ENCODE data around the gene REX1BD. TPM values are rescaled to one million over a fixed set of nuclear protein-coding genes. Genes with fewer than 3 reads are reported as not detected.

REX1BD gene
- total and polyA plus RNA-seq, 2 donors (not counting 1 experiment from before 2014, with no cell fraction given): 90.9 to 164 TPM

GRCh38 chr19:18542941-18543813 is 45.4 kb upstream of the REX1BD start, which contains the start of gene FKBP8:
Gene FKBP8, minus strand, starts transcription at chr19:18543573. Its CDS starts 1,603 bp downstream, at chr19:18541970.
- Histone ChIP-seq H4K20me1 (ENCODE audit: control insufficient read depth, insufficient read depth, low read length, poor library complexity, severe bottlenecking) (no peaks in the 10 kb centered on the region), H3K36me3 (replicated peaks in 1 of 2; ENCODE audit: control extremely low read depth in 1 of 2, control insufficient read depth in 1 of 2, extremely low read depth in 1 of 2, insufficient read depth in 2 of 2, low read length in 1 of 2) (peaks cover 0 to 21% of the 10 kb centered on the region in 2 experiments), H3K4me3 (ENCODE audit: control extremely low read depth in 1 of 5, extremely low read depth in 1 of 5, insufficient read depth in 1 of 5, low read depth in 2 of 5, low read length in 4 of 5) (peak within 1 kb of the TSS; percentile 51 to 76 (median 68)), H3K79me2 (ENCODE audit: control insufficient read depth, insufficient read depth, low read length) (peaks cover 20% of the 10 kb centered on the region), H3K4me2 (replicated peaks; ENCODE audit: low read depth, low read length, poor library complexity, severe bottlenecking) (peak within 1 kb of the TSS; percentile 91), H3K27ac (ENCODE audit: low read length in 2 of 2) (peak within 1 kb of the TSS; percentile 54 to 64), H3K9me3 (ENCODE audit: control extremely low read depth in 1 of 3, control insufficient read depth in 2 of 3, insufficient read depth in 1 of 3, low read length in 2 of 3) (no peaks in the 10 kb centered on the region), H3K9ac (ENCODE audit: low read length) (peak within 1 kb of the TSS; percentile 69), H2AFZ (ENCODE audit: insufficient read depth, low read depth, low read length, poor library complexity, severe bottlenecking) (peak within 1 kb of the TSS; percentile 83), H3K4me1 (ENCODE audit: control insufficient read depth in 2 of 2, insufficient read depth in 2 of 2, low read length in 2 of 2) (peaks cover 14 to 20% of the 10 kb centered on the region in 2 donors), H3K27me3 (replicated peaks in 1 of 4; ENCODE audit: control extremely low read depth in 1 of 4, control insufficient read depth in 3 of 4, insufficient read depth in 4 of 4, low read length in 3 of 4) (no peaks in the 10 kb centered on the region)
- ATAC-seq (ENCODE audit: low read depth): peak; percentile 98
- POLR2A ChIA-PET: interaction anchor here (0.6 to 3.4 kb wide), 8 partner anchors 14 to 1016 kb away, joined by 3 to 32 read pairs (median 7); partner anchors contain the start of genes ELL, KXD1, REX1BD and UBA52
- CTCF ChIA-PET: interaction anchor here (0.5 to 2.0 kb wide), 2 partner anchors 14 to 44 kb away, joined by 3 to 11 read pairs; partner anchors contain the start of gene KXD1
- H3K27me3 Mint-ChIP-seq: no peaks in the 10 kb centered on the region
- peak within 1 kb of the TSS; percentile 96 for H3K27ac Mint-ChIP-seq
- WGBS (ENCODE audit: insufficient coverage): under 1% methylated on average over 63 of the region's 86 CpGs
- peaks cover 20% of the 10 kb centered on the region for H3K4me1 Mint-ChIP-seq
- peak; percentile 92 for DNase-seq
- peak within 1 kb of the TSS; percentile 96 for H3K4me3 Mint-ChIP-seq
- intact Hi-C loops (cut with micrococcal nuclease): loop anchor here (1.0 to 5.0 kb wide), 2 partner anchors 21 to 44 kb away; partner anchors contain the start of genes ELL and REX1BD
- no peak for TF ChIP-seq EZH2 (IDR thresholded peaks at IDR 0.05; ENCODE audit: borderline replicate concordance, insufficient read depth, low read depth, low read length, poor library complexity, severe bottlenecking)
- no peak for TF ChIP-seq CTCF (IDR thresholded peaks at IDR 0.05)
- no peaks in the 10 kb centered on the region for H3K9me3 Mint-ChIP-seq (ENCODE audit: insufficient read depth)

Data from B cell (primary cell).